IMR-90 (cell line): ENCODE measurements around the gene MTA2. TPM values are rescaled to one million over a fixed set of nuclear protein-coding genes. Genes with fewer than 3 reads are reported as not detected.

ENCODE experiments used
- ATAC-seq: fragments of 200-7000 bp; cut with Tn5 transposase; 2 replicates; pipeline ENCODE4 v1.9.1; 2020; ENCODE audit warnings: low read depth, mild to moderate bottlenecking, moderate library complexity
- BruUV-seq: library from RNA; stranded (reverse); fragments of 400-500 nt; replicated peaks from 2 replicates; lab custom pipeline; 2021; lab: Mats Ljungman, UMichigan
- CTCF ChIA-PET: fragments of 300-600 bp; formaldehyde crosslinking; extraction: SDS; loops from one replicate; lab custom pipeline; 2021; ENCODE audit warnings: antibody characterized with exemption; lab: Yijun Ruan, JAX
- POLR2A ChIA-PET: fragments of 300-600 bp; sonication (Branson Sonifier 250); formaldehyde crosslinking; loops from one replicate; lab custom pipeline; 2022; ENCODE audit warnings: antibody characterized with exemption; ENCODE audit not compliant: unreplicated experiment; lab: Charles Lee
- DNase-seq: peaks from one replicate; pipeline ENCODE4 v3.0.0; 2013
- H2AFZ ChIP-seq: replicated peaks from 2 replicates; pipeline ENCODE3; 2013; ENCODE audit warnings: low read length, mild to moderate bottlenecking; ENCODE audit not compliant: poor library complexity
- H2AK5ac ChIP-seq: 2 replicates; pipeline ENCODE4 v1.6.1; 2013; ENCODE audit warnings: low read depth, low read length, inconsistent platforms
- H2AK9ac ChIP-seq: replicated peaks from 2 replicates; pipeline ENCODE3; 2013; ENCODE audit warnings: mild to moderate bottlenecking, low read depth, low read length, moderate library complexity; ENCODE audit not compliant: poor library complexity
- H2BK120ac ChIP-seq: 2 replicates; pipeline ENCODE4 v1.6.1; 2013; ENCODE audit warnings: low read depth, low read length, inconsistent platforms
- H2BK15ac ChIP-seq: 3 replicates; pipeline ENCODE4 v1.6.1; 2013; ENCODE audit warnings: low read depth, low read length, inconsistent platforms
- H2BK20ac ChIP-seq: 2 replicates; pipeline ENCODE4 v1.6.1; 2013; ENCODE audit warnings: low read depth, mild to moderate bottlenecking, inconsistent platforms, low read length, moderate library complexity
- H2BK5ac ChIP-seq: 2 replicates; pipeline ENCODE4 v1.6.1; 2013; ENCODE audit warnings: mild to moderate bottlenecking, low read depth, low read length, inconsistent platforms; ENCODE audit not compliant: poor library complexity, severe bottlenecking
- H3K14ac ChIP-seq: replicated peaks from 2 replicates; pipeline ENCODE4 v1.6.1; 2013; ENCODE audit warnings: low read depth, low read length, inconsistent platforms
- H3K18ac ChIP-seq: 2 replicates; pipeline ENCODE4 v1.6.1; 2013; ENCODE audit warnings: low read depth, low read length, control low read depth
- H3K23ac ChIP-seq: 2 replicates; pipeline ENCODE4 v1.6.1; 2013; ENCODE audit warnings: low read depth, low read length, inconsistent platforms
- H3K27ac ChIP-seq: 2 replicates; pipeline ENCODE4 v1.5.1; 2013; ENCODE audit warnings: mild to moderate bottlenecking, control low read depth, low read length; ENCODE audit not compliant: insufficient read depth
- H3K27me3 ChIP-seq: 2 replicates; pipeline ENCODE4 v1.6.1; 2013; ENCODE audit warnings: low read length; ENCODE audit not compliant: control insufficient read depth, insufficient read depth
- H3K36me3 ChIP-seq: 2 replicates; pipeline ENCODE4 v1.6.1; 2013; ENCODE audit warnings: low read length, mixed read lengths; ENCODE audit not compliant: control insufficient read depth, insufficient read depth
- H3K4ac ChIP-seq: 2 replicates; pipeline ENCODE4 v1.6.1; 2013; ENCODE audit warnings: low read depth, low read length, inconsistent platforms
- H3K4me1 ChIP-seq: 2 replicates; pipeline ENCODE4 v1.6.1; 2013; ENCODE audit warnings: low read length, mixed read lengths; ENCODE audit not compliant: control insufficient read depth, insufficient read depth
- H3K4me2 ChIP-seq: 2 replicates; pipeline ENCODE4 v1.6.1; 2013; ENCODE audit warnings: low read depth, mild to moderate bottlenecking, control low read depth, low read length, moderate library complexity
- H3K4me3 ChIP-seq: 2 replicates; pipeline ENCODE4 v1.5.1; 2013; ENCODE audit warnings: low read depth, mild to moderate bottlenecking, control low read depth, low read length, moderate library complexity; ENCODE audit not compliant: insufficient read depth
- H3K56ac ChIP-seq: 2 replicates; pipeline ENCODE4 v1.6.1; 2013; ENCODE audit warnings: low read length, inconsistent platforms; ENCODE audit not compliant: insufficient read depth; ENCODE audit errors: extremely low read depth
- H3K79me1 ChIP-seq, 2 experiments: 2 replicates each; pipeline ENCODE4 v1.6.1; 2013; ENCODE audit warnings: low read length in 2 of 2, inconsistent platforms in 1 of 2, low read depth in 1 of 2
- H3K9ac ChIP-seq: 2 replicates; pipeline ENCODE4 v1.6.1; 2013; ENCODE audit warnings: low read depth, low read length, control low read depth
- H3K9me1 ChIP-seq: 2 replicates; pipeline ENCODE4 v1.6.1; 2013; ENCODE audit warnings: low read length, inconsistent platforms; ENCODE audit not compliant: insufficient read depth
- H3K9me3 ChIP-seq: 2 replicates; pipeline ENCODE4 v1.6.1; 2013; ENCODE audit warnings: low read length; ENCODE audit not compliant: control insufficient read depth, insufficient read depth
- H4K20me1 ChIP-seq: 2 replicates; pipeline ENCODE4 v1.6.1; 2013; ENCODE audit warnings: low read length, inconsistent platforms; ENCODE audit not compliant: insufficient read depth
- H4K5ac ChIP-seq: 2 replicates; pipeline ENCODE4 v1.6.1; 2013; ENCODE audit warnings: mild to moderate bottlenecking, low read depth, low read length, control low read depth
- H4K8ac ChIP-seq, 2 experiments: 2 replicates each; pipeline ENCODE4 v1.6.1; 2013; ENCODE audit warnings: low read depth in 2 of 2, low read length in 2 of 2, control low read depth in 1 of 2, inconsistent platforms in 1 of 2
- H4K91ac ChIP-seq: 2 replicates; pipeline ENCODE4 v1.6.1; 2013; ENCODE audit warnings: low read depth, low read length, inconsistent platforms; ENCODE audit not compliant: insufficient read depth
- BHLHE40 ChIP-seq: fragments of 150-350 bp; IDR thresholded peaks from 2 replicates; pipeline ENCODE4 v1.6.1; 2016; ENCODE audit warnings: mild to moderate bottlenecking, low read depth, low read length
- CEBPB ChIP-seq: IDR thresholded peaks from 2 replicates; pipeline ENCODE4 v1.6.1; 2012; ENCODE audit warnings: low read depth, low read length, improper control_type of control experiment
- CHD1 ChIP-seq: IDR thresholded peaks from 2 replicates; pipeline ENCODE4 v1.6.1; 2012; ENCODE audit warnings: low read depth, low read length, improper control_type of control experiment
- FOS ChIP-seq: fragments of 150-350 bp; IDR thresholded peaks from 2 replicates; pipeline ENCODE4 v1.6.1; 2016; ENCODE audit warnings: low read depth, low read length
- MAZ ChIP-seq: IDR thresholded peaks from 2 replicates; pipeline ENCODE4 v1.6.1; 2012; ENCODE audit warnings: low read depth, mild to moderate bottlenecking, low read length, improper control_type of control experiment, moderate library complexity, borderline replicate concordance
- MXI1 ChIP-seq: IDR thresholded peaks from 2 replicates; pipeline ENCODE4 v1.6.1; 2012; ENCODE audit warnings: low read depth, mild to moderate bottlenecking, low read length, moderate library complexity, borderline replicate concordance
- NFE2L2 ChIP-seq: fragments of 150-350 bp; IDR thresholded peaks from 2 replicates; pipeline ENCODE4 v1.6.1; 2016; ENCODE audit warnings: low read depth, mild to moderate bottlenecking, low read length
- POLR2A ChIP-seq: IDR thresholded peaks from 2 replicates; pipeline ENCODE4 v1.6.1; 2012; ENCODE audit warnings: mild to moderate bottlenecking, low read depth, low read length
- RAD21 ChIP-seq: IDR thresholded peaks from 2 replicates; pipeline ENCODE4 v1.6.1; 2012; ENCODE audit warnings: low read length, improper control_type of control experiment
- RCOR1 ChIP-seq: IDR thresholded peaks from 2 replicates; pipeline ENCODE4 v1.6.1; 2012; ENCODE audit warnings: mild to moderate bottlenecking, low read length, improper control_type of control experiment; ENCODE audit not compliant: insufficient replicate concordance
- RFX5 ChIP-seq: IDR thresholded peaks from 2 replicates; pipeline ENCODE4 v1.8.0; 2012; ENCODE audit warnings: low read depth, mild to moderate bottlenecking, low read length, moderate library complexity
- SMC3 ChIP-seq: fragments of 150-350 bp; IDR thresholded peaks from 2 replicates; pipeline ENCODE4 v1.6.1; 2016; ENCODE audit warnings: low read depth, mild to moderate bottlenecking, antibody characterized with exemption, low read length, moderate library complexity
- WGBS, 2 experiments: methylation state at CpG; one replicate each; pipeline versions ENCODE4 v1.1.5 to v1.1.7; 2013; ENCODE audit warnings: missing lambda C conversion rate in 2 of 2; ENCODE audit not compliant: insufficient read length in 1 of 2; ENCODE audit errors: extremely low coverage in 2 of 2; 5-methylcytosine and 5-hydroxymethylcytosine counted together
- dilution Hi-C: fragments of 300-500 bp; cut with HindIII; formaldehyde crosslinking; loops from one replicate; pipeline ENCODE4 v1.14.3; 2018; ENCODE audit warnings: low sequenced_read_pairs; ENCODE audit not compliant: unreplicated experiment
- in situ Hi-C: fragments of 300-500 bp; cut with MboI; formaldehyde crosslinking; loops from 3 replicates; pipeline ENCODE4 v1.14.3; 2019; ENCODE audit warnings: low sequenced_read_pairs, inconsistent platforms, mixed read lengths
- intact Hi-C: fragments of 100-400 bp; cut with micrococcal nuclease; formaldehyde crosslinking; loops from 2 replicates; pipeline ENCODE4 v1.10.0; 2022
- polyA plus RNA-seq, 3 experiments: library from polyadenylated mRNA; depleted of rRNA; stranded (reverse); fragments of >200 nt; gene quantifications; 2 replicates each; pipeline ENCODE4 v1.2.3, GENCODE V29; 2012; ENCODE audit warnings: low replicate concordance in 1 of 3
- total RNA-seq: library from RNA; depleted of rRNA; stranded (reverse); fragments of >200 nt; gene quantifications from 2 replicates; pipeline ENCODE4 v1.2.3, GENCODE V29; 2012
- TF ChIP-seq, protein P1 (sequence below): conservative IDR thresholded peaks from 2 replicates; pipeline ENCODE4 v1.5.1; 2012; ENCODE audit warnings: mild to moderate bottlenecking, low read depth, low read length, improper control_type of control experiment
- TF ChIP-seq, protein P2 (sequence below): fragments of 150-350 bp; IDR thresholded peaks from 2 replicates; pipeline ENCODE4 v1.6.1; 2016; ENCODE audit warnings: low read depth, mild to moderate bottlenecking, low read length, moderate library complexity, borderline replicate concordance

MTA2 gene
- total and polyA plus RNA-seq, 2 of the 4 experiments (the other 2 are of a cell fraction), result 34.8 to 136 TPM

DNA sequence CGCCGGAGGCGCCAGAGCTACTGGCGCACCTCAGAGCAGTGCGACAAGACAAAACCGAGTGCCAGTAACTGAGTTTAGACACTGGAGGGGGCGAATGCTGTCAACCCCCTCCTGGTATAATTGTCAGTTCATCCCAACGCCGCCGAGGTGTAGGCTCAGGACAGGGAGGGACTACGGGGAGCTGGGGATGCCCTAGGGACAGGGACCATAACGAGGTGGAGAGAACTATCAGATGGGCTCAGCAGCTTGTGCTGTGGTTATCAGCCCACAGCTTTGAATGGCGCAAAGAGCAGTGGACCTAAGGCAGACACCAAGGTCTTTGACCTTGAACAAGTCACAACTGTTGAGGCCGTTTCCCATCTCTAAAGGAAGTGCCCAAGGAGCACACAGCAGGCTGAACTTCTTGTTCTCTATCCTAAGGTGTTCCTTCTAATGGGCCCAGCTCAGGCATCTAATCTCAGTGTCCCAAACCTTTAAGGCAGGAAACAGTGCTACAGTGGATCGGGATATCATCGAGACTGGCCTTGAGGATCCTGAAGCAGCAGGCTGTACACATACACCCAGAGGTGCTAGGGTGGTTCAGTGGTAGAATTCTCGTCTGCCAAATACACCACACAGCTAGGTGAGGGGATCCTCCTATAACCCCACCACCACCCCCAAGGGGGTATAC, 9.4 kb downstream of the MTA2 start:
- Histone ChIP-seq H3K4ac (peak overlapping the region; percentile 37), H4K8ac (peak overlapping the region; percentile 52 to 63; a peak in 3 of 4 replicates), H3K4me1 (peaks cover 6% of the 10 kb centered on the region), H2BK120ac (no peak overlapping the region), H3K18ac (no peak overlapping the region), H3K4me2 (peak overlapping the region; percentile 57), H3K27ac (peak overlapping the region; percentile 44), H4K5ac (peak overlapping the region; percentile 4; the same call in 1 of the 2 replicates), H3K56ac (peak overlapping the region; percentile 16; the same call in 1 of the 2 replicates), H2BK5ac (peak overlapping the region; percentile 11), H3K27me3 (no peaks in the 10 kb centered on the region), H3K79me1 (peaks cover 18 to 45% of the 10 kb centered on the region in 2 experiments), H2BK15ac (no peak overlapping the region), H3K9me1 (0 out of 2 replicates have a peak, but pooled peaks cover 4% of the 10 kb centered on the region), H3K36me3 (peaks cover 41% of the 10 kb centered on the region), H3K4me3 (peak overlapping the region; percentile 43), H4K91ac (peak overlapping the region; percentile 42; the same call in 1 of the 2 replicates), H3K14ac (peak overlapping the region; percentile 8; the same call in 1 of the 2 replicates), H3K9me3 (no peaks in the 10 kb centered on the region), H3K23ac (peak overlapping the region; percentile 24), H2AK5ac (peak overlapping the region; percentile 53), H2AFZ (peak overlapping the region; percentile 96), H2AK9ac (peak overlapping the region; percentile 89), H3K9ac (peak overlapping the region; percentile 43), H2BK20ac (no peak overlapping the region), H4K20me1 (peaks cover 5% of the 10 kb centered on the region; the same call in 1 of the 2 replicates)
- ChIA-PET CTCF (interaction anchor here (0.6 to 1.9 kb wide), 6 partner anchors 19 to 167 kb away, joined by 3 to 5 read pairs (median 4); partner anchors contain the start of genes B3GAT3, EML3 and ROM1), POLR2A (interaction anchor here (0.5 to 2.2 kb wide), 8 partner anchors 9 to 206 kb away, joined by 3 to 15 read pairs (median 5); partner anchors contain the start of genes B3GAT3, EEF1G and MTA2)
- no TSS peak for BruUV-seq
- in situ Hi-C loops, result no loop called here
- intact Hi-C loops, result loop anchor here (10.0 kb wide), 1 partner anchor 103 kb away; no protein-coding TSS in a partner anchor
- 2% methylated on average over 6 of the region's 17 CpGs; no CpG with 5 or more reads in 1 of the 2 experiments for WGBS, 2 experiments
- ATAC-seq, result no peak; the same call in 1 of the 2 replicates
- no peak for DNase-seq
- dilution Hi-C loops, result no loop called here
- TF ChIP-seq MAZ (no peak), RCOR1 (no peak), NFE2L2 (no peak), CHD1 (no peak), CEBPB (no peak), RAD21 (no peak), BHLHE40 (no peak), FOS (no peak), MXI1 (no peak), POLR2A (no peak), RFX5 (no peak), SMC3 (no peak)
- TF ChIP-seq, protein P1, sequence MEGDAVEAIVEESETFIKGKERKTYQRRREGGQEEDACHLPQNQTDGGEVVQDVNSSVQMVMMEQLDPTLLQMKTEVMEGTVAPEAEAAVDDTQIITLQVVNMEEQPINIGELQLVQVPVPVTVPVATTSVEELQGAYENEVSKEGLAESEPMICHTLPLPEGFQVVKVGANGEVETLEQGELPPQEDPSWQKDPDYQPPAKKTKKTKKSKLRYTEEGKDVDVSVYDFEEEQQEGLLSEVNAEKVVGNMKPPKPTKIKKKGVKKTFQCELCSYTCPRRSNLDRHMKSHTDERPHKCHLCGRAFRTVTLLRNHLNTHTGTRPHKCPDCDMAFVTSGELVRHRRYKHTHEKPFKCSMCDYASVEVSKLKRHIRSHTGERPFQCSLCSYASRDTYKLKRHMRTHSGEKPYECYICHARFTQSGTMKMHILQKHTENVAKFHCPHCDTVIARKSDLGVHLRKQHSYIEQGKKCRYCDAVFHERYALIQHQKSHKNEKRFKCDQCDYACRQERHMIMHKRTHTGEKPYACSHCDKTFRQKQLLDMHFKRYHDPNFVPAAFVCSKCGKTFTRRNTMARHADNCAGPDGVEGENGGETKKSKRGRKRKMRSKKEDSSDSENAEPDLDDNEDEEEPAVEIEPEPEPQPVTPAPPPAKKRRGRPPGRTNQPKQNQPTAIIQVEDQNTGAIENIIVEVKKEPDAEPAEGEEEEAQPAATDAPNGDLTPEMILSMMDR, result no peak
- TF ChIP-seq, protein P2, sequence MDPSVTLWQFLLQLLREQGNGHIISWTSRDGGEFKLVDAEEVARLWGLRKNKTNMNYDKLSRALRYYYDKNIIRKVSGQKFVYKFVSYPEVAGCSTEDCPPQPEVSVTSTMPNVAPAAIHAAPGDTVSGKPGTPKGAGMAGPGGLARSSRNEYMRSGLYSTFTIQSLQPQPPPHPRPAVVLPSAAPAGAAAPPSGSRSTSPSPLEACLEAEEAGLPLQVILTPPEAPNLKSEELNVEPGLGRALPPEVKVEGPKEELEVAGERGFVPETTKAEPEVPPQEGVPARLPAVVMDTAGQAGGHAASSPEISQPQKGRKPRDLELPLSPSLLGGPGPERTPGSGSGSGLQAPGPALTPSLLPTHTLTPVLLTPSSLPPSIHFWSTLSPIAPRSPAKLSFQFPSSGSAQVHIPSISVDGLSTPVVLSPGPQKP, result no peak
